NT2/D1 (cell line): Measurements from ENCODE around the gene CYP3A5.
"Not testable (repeated sequence)": the region's sequence is repeated elsewhere in the genome, so short reads cannot be mapped to it uniquely, and the experiment has no call there.

Experiments
- SUZ12 ChIP-seq: IDR thresholded peaks from 2 replicates; pipeline ENCODE4 v1.6.1; 2011; ENCODE audit not compliant: insufficient read length, insufficient read depth; ENCODE audit errors: extremely low read depth
- YY1 ChIP-seq: IDR thresholded peaks from 2 replicates; pipeline ENCODE4 v1.6.1; 2011; ENCODE audit not compliant: insufficient read length, insufficient read depth
- ZNF274 ChIP-seq: IDR thresholded peaks from 2 replicates; pipeline ENCODE4 v1.6.1; 2011; ENCODE audit warnings: mild to moderate bottlenecking, low read depth, low read length

- TF ChIP-seq ZNF274, YY1, SUZ12: not testable (repeated sequence)
These were observed 42.4 kb downstream of the CYP3A5 start for GRCh38 chr7:99637414-99637813.
